Ovary (tissue), 3 donors: ENCODE results near the gene IL36A.

Source experiments
- CTCF ChIP-seq, 3 donors: fragments of 450-650 bp in 2 of 3; fragments of 200-600 bp in 1 of 3; IDR thresholded peaks; one replicate each; pipeline versions ENCODE4 v1.5.1 to v1.8.0; 2016 to 2022; ENCODE audit warnings: antibody characterized with exemption in 3 of 3, mild to moderate bottlenecking in 1 of 3
- POLR2A ChIP-seq: fragments of 450-650 bp; IDR thresholded peaks from one replicate; pipeline ENCODE4 v1.6.1; 2017; ENCODE audit warnings: antibody characterized with exemption, mild to moderate bottlenecking, moderate library complexity
- donor health status: DM: no; HTN: no; CAD: no.

DNA sequence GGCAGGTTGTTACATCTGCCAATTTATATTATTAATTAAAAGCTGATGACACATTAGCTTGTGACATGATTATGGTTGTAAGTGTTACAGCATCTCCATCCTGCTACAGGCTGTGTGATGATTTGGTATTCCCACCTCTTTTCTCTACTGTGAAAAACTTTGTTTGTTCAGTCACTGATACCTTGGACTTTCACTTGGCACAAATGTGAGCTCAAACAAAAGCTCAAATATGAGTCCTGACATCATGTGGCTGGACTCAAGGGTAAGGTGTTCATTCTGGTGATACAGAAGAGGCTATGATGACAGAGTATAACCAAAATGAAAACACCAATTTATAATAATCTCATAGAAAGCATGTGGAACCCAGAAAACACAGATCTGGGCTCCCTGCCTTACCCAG lies 11.4 kb upstream of the IL36A start:
- no peak for TF ChIP-seq CTCF (IDR thresholded peaks at IDR 0.05)
- no peak for TF ChIP-seq POLR2A
